Thyroid gland (tissue), 4 donors: ENCODE measurements around the gene DTNBP1. TPM values are rescaled to one million over a fixed set of nuclear protein-coding genes. Genes with fewer than 3 reads are reported as not detected.

Experiments
- DNase-seq, 2 donors: peaks; one replicate each; pipeline ENCODE4 v3.0.0-alpha.2; 2019
- H3K27ac ChIP-seq, 3 donors: fragments of 200-600 bp; sonication (generic); 1 replicate in 2 of 3; 2 replicates in 1 of 3; pipeline ENCODE4 v1.5.1; 2016 to 2019; ENCODE audit warnings: mild to moderate bottlenecking in 1 of 3, moderate library complexity in 1 of 3
- H3K27me3 ChIP-seq: fragments of 200-600 bp; sonication (generic); one replicate; pipeline ENCODE4 v1.5.1; 2019
- H3K36me3 ChIP-seq, 2 donors: fragments of 200-600 bp; sonication (generic); one replicate each; pipeline ENCODE4 v1.5.1; 2016 to 2019
- H3K4me1 ChIP-seq, 2 donors: fragments of 200-600 bp; sonication (generic); one replicate each; pipeline ENCODE4 v1.5.1; 2017 to 2019
- H3K4me3 ChIP-seq, 3 donors: fragments of 200-600 bp; sonication (generic); replicated peaks in 1 of 3; 1 replicate in 2 of 3; 2 replicates in 1 of 3; pipeline ENCODE4 v1.5.1; 2016; ENCODE audit warnings: mild to moderate bottlenecking in 1 of 3
- H3K9me3 ChIP-seq: fragments of 200-600 bp; sonication (generic); one replicate; pipeline ENCODE4 v1.5.1; 2017
- CTCF ChIP-seq, 6 experiments: fragments of 200-600 bp in 3 of 6; fragments of 450-650 bp in 3 of 6; sonication (generic) in 3 of 6; IDR thresholded peaks; one replicate each; pipeline ENCODE4 v1.5.1; 2016 to 2019; ENCODE audit warnings: antibody characterized with exemption in 6 of 6, mild to moderate bottlenecking in 2 of 6, inconsistent platforms in 1 of 6, moderate library complexity in 1 of 6
- POLR2A ChIP-seq, 2 donors: fragments of 450-650 bp; IDR thresholded peaks; one replicate each; pipeline ENCODE4 v1.6.1; 2017; ENCODE audit warnings: antibody characterized with exemption in 2 of 2, mild to moderate bottlenecking in 2 of 2, moderate library complexity in 1 of 2
- WGBS, 2 donors: methylation state at CpG; one replicate each; pipeline ENCODE4 v1.1.5; 2017; 5-methylcytosine and 5-hydroxymethylcytosine counted together
- intact Hi-C: fragments of 100-400 bp; cut with DNase I; formaldehyde crosslinking; loops from one replicate; pipeline ENCODE4 v1.15.1; 2023
- total RNA-seq, 4 donors: library from RNA; depleted of rRNA; stranded (reverse); fragments of >200 nt; gene quantifications; one replicate each; pipeline ENCODE4 v1.2.3, GENCODE V29; 2016

The DTNBP1 gene
- total RNA-seq, 4 donors from 2014 or later, result 10.3 to 19.2 (median 12.2) TPM

- H3K27ac ChIP-seq, result no peak overlapping the region
- H3K9me3 ChIP-seq, result no peaks in the 10 kb centered on the region
- H3K4me3 ChIP-seq, result no peak overlapping the region
- no peaks in the 10 kb centered on the region for H3K36me3 ChIP-seq
- H3K27me3 ChIP-seq, result no peaks in the 10 kb centered on the region
- DNase-seq, result no peak
- intact Hi-C loops, result no loop called here
- H3K4me1 ChIP-seq, result no peaks in the 10 kb centered on the region
- no peak for TF ChIP-seq POLR2A (IDR thresholded peaks at IDR 0.05)
- TF ChIP-seq CTCF (IDR thresholded peaks at IDR 0.05), result no peak
These were observed 24.5 kb downstream of the DTNBP1 start for GRCh38 chr6:15638373-15638772.

DNA sequence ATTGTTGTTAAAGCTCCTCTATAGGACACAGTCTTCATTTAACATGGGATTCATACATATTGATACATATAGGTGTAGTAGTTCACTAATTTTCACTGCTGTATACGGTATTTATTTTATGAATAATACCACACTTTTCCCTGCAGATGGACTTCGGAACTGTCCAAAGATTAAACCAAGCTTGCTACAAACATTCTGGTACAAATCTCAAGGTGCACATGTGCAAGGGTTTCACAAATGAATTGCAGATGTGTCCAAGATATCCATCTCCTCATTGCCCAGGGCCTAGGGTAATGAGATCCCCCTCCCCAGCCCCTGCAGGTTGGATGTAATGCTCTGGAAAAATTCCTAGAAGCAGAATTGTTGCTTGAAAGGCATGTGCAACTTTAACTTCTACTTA lies 31.4 kb downstream of the DTNBP1 start:
- no peak for DNase-seq
- intact Hi-C loops, result no loop called here
- H3K9me3 ChIP-seq, result no peaks in the 10 kb centered on the region
- H3K4me1 ChIP-seq, result no peaks in the 10 kb centered on the region
- no peak overlapping the region for H3K4me3 ChIP-seq
- no peaks in the 10 kb centered on the region for H3K27me3 ChIP-seq
- TF ChIP-seq CTCF (IDR thresholded peaks at IDR 0.05), result no peak
- no peak for TF ChIP-seq POLR2A (IDR thresholded peaks at IDR 0.05)
- 83 to 90% methylated on average over 2 of the region's 2 CpGs for WGBS, 2 donors
- no peak overlapping the region for H3K27ac ChIP-seq
- no peaks in the 10 kb centered on the region for H3K36me3 ChIP-seq

GRCh38 chr6:15630202-15630601 lies 32.6 kb downstream of the DTNBP1 start:
- intact Hi-C loops, result no loop called here
- Histone ChIP-seq H3K4me3 (no peak overlapping the region), H3K36me3 (no peaks in the 10 kb centered on the region), H3K27me3 (no peaks in the 10 kb centered on the region), H3K4me1 (no peaks in the 10 kb centered on the region), H3K9me3 (no peaks in the 10 kb centered on the region), H3K27ac (no peak overlapping the region)
- TF ChIP-seq CTCF (IDR thresholded peaks at IDR 0.05) (no peak), POLR2A (IDR thresholded peaks at IDR 0.05) (no peak)
- DNase-seq, result no peak
- WGBS, 2 donors, result 73 to 83% methylated on average over 1 of the region's 1 CpG

DNA sequence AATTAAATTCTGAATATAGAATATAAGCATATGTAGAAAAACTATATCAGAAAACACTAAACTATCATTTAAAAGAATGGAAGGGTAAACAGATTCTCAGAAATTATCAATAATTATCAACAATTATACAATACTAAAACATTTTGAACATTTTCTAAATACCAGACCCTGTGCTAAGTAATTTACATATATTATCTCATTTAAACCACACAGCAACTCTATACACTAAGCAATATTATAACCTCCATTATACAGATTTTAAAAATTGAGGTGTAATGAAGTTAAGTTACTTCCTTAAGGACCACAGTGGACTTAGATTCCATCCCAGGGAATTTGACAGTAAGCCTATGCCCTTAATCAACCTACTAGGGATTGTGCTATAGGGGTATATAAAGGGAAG lies 33.3 kb downstream of the DTNBP1 start:
- intact Hi-C loops, result no loop called here
- Histone ChIP-seq H3K36me3 (no peaks in the 10 kb centered on the region), H3K4me1 (no peaks in the 10 kb centered on the region), H3K27me3 (no peaks in the 10 kb centered on the region), H3K27ac (no peak overlapping the region), H3K4me3 (no peak overlapping the region), H3K9me3 (no peaks in the 10 kb centered on the region)
- DNase-seq, result no peak
- TF ChIP-seq CTCF (IDR thresholded peaks at IDR 0.05) (no peak), POLR2A (IDR thresholded peaks at IDR 0.05) (no peak)

GRCh38 chr6:15628499-15629131 lies 34.2 kb downstream of the DTNBP1 start:
- Histone ChIP-seq H3K27me3 (no peaks in the 10 kb centered on the region), H3K4me3 (no peak overlapping the region), H3K36me3 (no peaks in the 10 kb centered on the region), H3K9me3 (no peaks in the 10 kb centered on the region), H3K27ac (no peak overlapping the region), H3K4me1 (no peaks in the 10 kb centered on the region)
- no peak for DNase-seq
- intact Hi-C loops, result no loop called here
- TF ChIP-seq CTCF (IDR thresholded peaks at IDR 0.05) (no peak), POLR2A (IDR thresholded peaks at IDR 0.05) (no peak)
- WGBS, 2 donors, result 87 to 88% methylated on average over 7 of the region's 7 CpGs
